ENCODE results near the gene SLMAP. TPM values are rescaled to one million over a fixed set of nuclear protein-coding genes. Genes with fewer than 3 reads are reported as not detected.

Gene SLMAP
- total RNA-seq, 4 donors from 2014 or later, result 81.1 to 113 (median 97.1) TPM

DNA sequence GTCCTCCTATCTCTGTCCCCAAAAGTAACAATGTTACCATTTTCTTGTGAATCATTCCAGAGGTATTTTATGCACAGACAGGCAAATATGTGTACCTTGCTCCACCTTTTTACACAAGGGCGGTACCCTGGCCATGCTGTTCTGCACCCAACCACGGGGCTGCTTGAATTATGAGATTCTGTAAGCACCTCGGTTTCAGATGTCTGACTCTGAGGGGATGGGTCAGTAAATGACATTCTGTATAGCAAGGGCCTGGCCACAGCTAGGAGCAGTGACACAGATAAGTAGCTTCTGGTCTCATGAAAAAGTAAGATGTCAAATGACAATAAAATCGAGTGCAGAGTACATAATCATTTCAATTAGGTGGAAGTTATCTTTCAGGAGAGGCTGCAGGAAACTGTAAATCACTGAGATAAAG is 221.7 kb downstream of the SLMAP start:
- Histone ChIP-seq H3K9me3 (no peaks in the 10 kb centered on the region), H3K27ac (no peak overlapping the region), H3K4me3 (no peak overlapping the region), H3K4me1 (no peaks in the 10 kb centered on the region), H3K27me3 (no peaks in the 10 kb centered on the region), H3K36me3 (no peaks in the 10 kb centered on the region)
- in situ Hi-C loops (cut with MboI; ENCODE audit: low sequenced_read_pairs in 4 of 4), result no loop called here
- intact Hi-C loops (cut with DNase I; ENCODE audit: low total_unique reads), result no loop called here
- TF ChIP-seq POLR2A (IDR thresholded peaks at IDR 0.05) (no peak), CTCF (IDR thresholded peaks at IDR 0.05 in 4 of 5, conservative IDR thresholded peaks at IDR 0.05 in 1 of 5) (no peak)
- DNase-seq (no peak), ATAC-seq (no peak)

DNA sequence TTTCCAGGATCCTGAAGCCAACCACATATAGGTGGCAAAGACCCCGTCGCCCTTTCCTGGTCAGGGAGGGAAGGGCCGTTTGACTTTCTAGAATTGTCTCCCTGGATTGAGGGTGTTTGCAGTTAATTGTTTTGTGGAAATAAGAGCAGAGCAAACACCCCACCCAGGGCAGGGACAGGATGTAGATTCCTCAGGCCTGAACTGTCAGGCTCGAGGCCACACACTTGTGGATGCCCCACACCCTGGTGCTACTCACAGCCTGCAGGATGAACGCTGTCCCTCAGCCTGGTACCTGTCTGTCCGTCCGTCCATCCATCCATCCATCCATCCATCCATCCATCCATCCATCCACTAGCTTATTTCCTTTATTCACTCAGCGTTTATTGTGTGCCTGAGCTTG is 222.2 kb downstream of the SLMAP start:
- intact Hi-C loops (cut with DNase I; ENCODE audit: low total_unique reads) (no loop called here), in situ Hi-C loops (cut with MboI; ENCODE audit: low sequenced_read_pairs in 4 of 4) (no loop called here)
- Histone ChIP-seq H3K36me3 (no peaks in the 10 kb centered on the region), H3K9me3 (no peaks in the 10 kb centered on the region), H3K4me1 (peaks cover 3 to 4% of the 10 kb centered on the region in 2 donors), H3K27ac (no peak overlapping the region), H3K4me3 (no peak overlapping the region), H3K27me3 (no peaks in the 10 kb centered on the region)
- TF ChIP-seq CTCF (IDR thresholded peaks at IDR 0.05 in 4 of 5, conservative IDR thresholded peaks at IDR 0.05 in 1 of 5) (no peak), POLR2A (IDR thresholded peaks at IDR 0.05) (no peak)
- no peak for DNase-seq
- ATAC-seq, result no peak

Other genes with a start within 250 kb of the SLMAP start
- under 1 TPM in 2 of 4 donors, not detected in 2; 0.02 to 0.04 TPM for gene DNAH12, start 212.0 kb upstream of the SLMAP start, total RNA-seq
- 10 to 100 TPM; 16.5 to 25.7 (median 19.8) TPM for gene PDE12, start 200.0 kb upstream of the SLMAP start, total RNA-seq
- gene ARF4, start 159.0 kb upstream of the SLMAP start, total RNA-seq, result 10 to 100 TPM; 36.2 to 55.2 (median 47.7) TPM
- 10 to 100 TPM in 3 of 4 donors, 1 to 10 TPM in 1; 6.4 to 18.9 (median 14.9) TPM for gene DENND6A, start 63.2 kb upstream of the SLMAP start, total RNA-seq